Esophagus squamous epithelium (tissue), 5 donors: ENCODE data around the gene BID. TPM values are rescaled to one million over a fixed set of nuclear protein-coding genes. Genes with fewer than 3 reads are reported as not detected.
A peak's percentile ranks its signal among the peaks of the same experiment; 100 is the strongest.

Experiments used
- DNase-seq: peaks from one replicate; lab custom pipeline; 2025; lab: John Stamatoyannopoulos, UW
- H3K27ac ChIP-seq, 4 donors: fragments of 200-600 bp; sonication (generic); one replicate each; pipeline ENCODE4 v1.5.1; 2016 to 2019; ENCODE audit warnings: mild to moderate bottlenecking in 1 of 4
- H3K27me3 ChIP-seq, 4 donors: fragments of 200-600 bp; sonication (generic); 1 replicate in 3 of 4; 2 replicates in 1 of 4; pipeline versions ENCODE4 v1.5.1 to v1.6.0; 2017 to 2021; ENCODE audit warnings: antibody characterized with exemption in 1 of 4
- H3K36me3 ChIP-seq, 3 donors: fragments of 200-600 bp; sonication (generic); one replicate each; pipeline ENCODE4 v1.5.1; 2016 to 2019
- H3K4me1 ChIP-seq, 3 donors: fragments of 200-600 bp; sonication (generic); one replicate each; pipeline ENCODE4 v1.5.1; 2017 to 2019
- H3K4me3 ChIP-seq, 4 donors: fragments of 200-600 bp; sonication (generic); 1 replicate in 3 of 4; 2 replicates in 1 of 4; pipeline ENCODE4 v1.5.1; 2016 to 2019; ENCODE audit warnings: mild to moderate bottlenecking in 2 of 4, moderate library complexity in 1 of 4
- H3K9me3 ChIP-seq, 3 donors: fragments of 200-600 bp; sonication (generic); one replicate each; pipeline ENCODE4 v1.5.1; 2016 to 2019
- CTCF ChIP-seq, 6 experiments: fragments of 450-650 bp in 4 of 6; fragments of 200-600 bp in 2 of 6; sonication (generic) in 2 of 6; IDR thresholded peaks; one replicate each; pipeline ENCODE4 v1.5.1; 2016 to 2019; ENCODE audit warnings: antibody characterized with exemption in 6 of 6, mild to moderate bottlenecking in 4 of 6, moderate library complexity in 4 of 6
- POLR2A ChIP-seq, 4 donors: fragments of 450-650 bp; IDR thresholded peaks; one replicate each; pipeline ENCODE4 v1.6.1; 2017; ENCODE audit warnings: antibody characterized with exemption in 4 of 4, mild to moderate bottlenecking in 4 of 4, moderate library complexity in 3 of 4
- WGBS, 2 donors: methylation state at CpG; one replicate each; pipeline ENCODE4 v1.1.5; 2018; 5-methylcytosine and 5-hydroxymethylcytosine counted together
- intact Hi-C: fragments of 100-400 bp; cut with DNase I; formaldehyde crosslinking; loops from one replicate; pipeline ENCODE4 v1.15.0; 2022
- total RNA-seq, 4 donors: library from RNA; depleted of rRNA; stranded (reverse); fragments of >200 nt; gene quantifications; one replicate each; pipeline ENCODE4 v1.1.0, GENCODE V29; 2016
- donor health status: DM: yes; HTN: yes; CAD: no.

Gene BID
- total RNA-seq, 4 donors from 2014 or later = 10.6 to 32.9 (median 22.7) TPM

DNA sequence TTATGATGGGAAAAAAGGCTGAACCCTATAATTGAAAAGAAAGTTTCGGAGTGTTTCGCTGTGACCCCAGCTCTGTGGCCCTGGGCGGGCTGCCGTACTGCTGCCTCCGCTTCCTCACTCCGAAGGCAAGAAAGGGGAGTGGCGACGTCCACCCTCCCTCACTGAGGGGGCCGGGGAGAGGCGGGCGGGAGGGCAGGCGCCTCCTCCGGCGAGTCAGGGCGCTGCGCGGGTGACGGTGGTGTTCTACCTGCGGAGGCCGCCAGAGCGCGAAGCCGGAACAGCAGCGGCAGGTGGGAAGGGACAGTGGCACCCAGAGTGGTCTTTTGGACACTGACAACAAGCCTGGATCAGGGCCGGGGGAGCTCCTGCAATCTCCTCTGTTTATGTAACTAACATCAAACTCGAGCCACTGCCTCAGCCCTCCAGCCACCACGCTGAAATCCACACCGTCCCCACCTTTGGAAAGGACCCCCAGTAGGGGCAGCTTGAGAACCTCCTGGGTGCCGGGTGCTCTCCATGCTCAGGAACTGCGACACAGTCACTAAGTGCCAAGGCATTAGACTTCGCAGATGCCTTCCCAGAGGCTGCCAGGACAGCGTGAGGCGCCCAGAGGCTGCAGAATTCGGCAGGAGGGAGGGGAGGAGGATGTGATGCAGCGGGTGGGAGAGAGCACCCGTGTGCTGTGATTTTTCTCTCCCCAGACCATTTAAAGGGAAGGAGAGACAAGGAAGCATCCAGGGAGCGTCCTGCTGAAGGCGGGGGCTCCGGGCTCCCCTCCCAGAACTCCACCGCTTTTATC, 25.5 kb downstream of the BID start:
- Histone ChIP-seq H3K9me3 (no peaks in the 10 kb centered on the region), H3K36me3 (peaks cover 0 to 4% (median 0%) of the 10 kb centered on the region in 3 donors), H3K27ac (no peak overlapping the region), H3K27me3 (no peaks in the 10 kb centered on the region), H3K4me1 (peaks cover 0 to 10% (median 0%) of the 10 kb centered on the region in 3 donors), H3K4me3 (no peak overlapping the region)
- DNase-seq = no peak
- 81 to 88% methylated on average over 25 to 29 of the region's 40 CpGs for WGBS, 2 donors
- intact Hi-C loops = no loop called here
- TF ChIP-seq CTCF (IDR thresholded peaks at IDR 0.05) (no peak), POLR2A (IDR thresholded peaks at IDR 0.05) (no peak)

DNA sequence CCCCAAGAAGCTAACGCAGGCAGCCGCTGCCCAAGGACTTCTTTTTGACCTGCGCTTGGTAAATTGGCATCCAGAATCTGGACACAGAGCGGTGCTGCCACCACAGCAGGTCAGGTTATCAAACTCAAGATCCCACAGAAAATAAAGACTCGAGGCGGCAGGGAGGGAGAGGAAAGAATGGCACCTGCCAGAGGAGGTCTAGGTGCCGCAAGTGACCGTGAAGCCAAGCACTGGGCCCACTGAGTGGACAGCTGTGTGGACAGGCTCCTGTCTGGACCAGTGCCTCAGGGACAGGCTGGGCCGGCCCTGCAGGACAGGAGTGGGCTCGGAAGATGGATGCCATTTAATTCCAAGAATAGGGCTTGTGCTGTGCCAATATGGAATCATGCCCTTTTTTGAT, 27.4 kb downstream of the BID start:
- Histone ChIP-seq H3K27me3 (no peaks in the 10 kb centered on the region), H3K4me1 (peaks cover 0 to 22% (median 0%) of the 10 kb centered on the region in 3 donors), H3K4me3 (no peak overlapping the region), H3K9me3 (no peaks in the 10 kb centered on the region), H3K36me3 (peaks cover 0 to 4% (median 0%) of the 10 kb centered on the region in 3 donors), H3K27ac (no peak overlapping the region)
- intact Hi-C loops = no loop called here
- DNase-seq = no peak
- WGBS, 2 donors = 88 to 95% methylated on average over 7 to 10 of the region's 10 CpGs
- TF ChIP-seq POLR2A (IDR thresholded peaks at IDR 0.05) = no peak
- TF ChIP-seq CTCF (IDR thresholded peaks at IDR 0.05) = no peak

DNA sequence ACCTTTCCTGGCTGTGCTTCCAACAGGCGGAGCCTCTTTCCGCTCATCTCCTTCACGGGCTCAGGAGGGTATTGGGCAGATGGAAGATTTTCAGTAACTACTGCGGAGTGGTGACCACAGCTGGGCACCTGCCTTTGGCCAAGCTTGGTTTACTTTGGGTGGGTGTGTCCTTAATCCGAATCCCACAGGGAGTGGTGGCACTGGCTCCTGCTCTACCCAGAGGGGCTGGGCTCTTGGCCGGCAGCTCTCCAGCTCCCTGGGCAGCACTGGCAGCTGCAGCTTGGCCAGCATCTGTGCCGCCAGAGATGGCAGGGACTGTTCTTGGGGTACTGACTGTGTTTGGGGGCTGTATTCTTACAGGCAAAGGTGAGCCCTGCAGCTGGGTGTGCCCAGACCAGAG, 29.8 kb downstream of the BID start:
- WGBS, 2 donors = 60% methylated on average over 4 of the region's 7 CpGs; no CpG with 5 or more reads in 1 of the 2 donors
- Histone ChIP-seq H3K4me3 (no peak overlapping the region), H3K36me3 (peaks cover 0 to 6% (median 0%) of the 10 kb centered on the region in 3 donors), H3K9me3 (no peaks in the 10 kb centered on the region), H3K4me1 (peaks cover 0 to 22% (median 0%) of the 10 kb centered on the region in 3 donors), H3K27ac (no peak overlapping the region), H3K27me3 (no peaks in the 10 kb centered on the region)
- intact Hi-C loops = no loop called here
- DNase-seq = no peak
- TF ChIP-seq POLR2A (IDR thresholded peaks at IDR 0.05) = no peak
- no peak for TF ChIP-seq CTCF (IDR thresholded peaks at IDR 0.05)

- TF ChIP-seq POLR2A (IDR thresholded peaks at IDR 0.05) = no peak
- TF ChIP-seq CTCF (IDR thresholded peaks at IDR 0.05) = no peak
- Histone ChIP-seq H3K9me3 (no peaks in the 10 kb centered on the region), H3K27ac (no peak overlapping the region), H3K36me3 (peaks cover 0 to 8% (median 0%) of the 10 kb centered on the region in 3 donors), H3K27me3 (no peaks in the 10 kb centered on the region), H3K4me1 (peaks cover 0 to 22% (median 0%) of the 10 kb centered on the region in 3 donors), H3K4me3 (no peak overlapping the region)
- intact Hi-C loops = no loop called here
- WGBS, 2 donors = 58 to 77% methylated on average over 5 to 11 of the region's 25 CpGs
- DNase-seq = no peak
Measured at GRCh38 chr22:17743661-17744411, 30.4 kb downstream of the BID start.

GRCh38 chr22:17742527-17742902, 31.8 kb downstream of the BID start:
- intact Hi-C loops = no loop called here

More at GRCh38 chr22:17742527-17742902, 31.8 kb downstream of the BID start:
- WGBS, 2 donors = 44 to 75% methylated on average over 5 to 6 of the region's 9 CpGs
- Histone ChIP-seq H3K9me3 (no peaks in the 10 kb centered on the region), H3K27ac (no peak overlapping the region), H3K27me3 (no peaks in the 10 kb centered on the region), H3K36me3 (peaks cover 0 to 21% (median 0%) of the 10 kb centered on the region in 3 donors), H3K4me1 (peaks cover 0 to 22% (median 0%) of the 10 kb centered on the region in 3 donors), H3K4me3 (no peak overlapping the region)
- TF ChIP-seq CTCF (IDR thresholded peaks at IDR 0.05) (peak; percentile 56 to 77 (median 69)), POLR2A (IDR thresholded peaks at IDR 0.05) (no peak)
- no peak for DNase-seq
